Pulmonary artery endothelial cell (primary cell): ENCODE results near the gene MIF4GD. TPM values are rescaled to one million over a fixed set of nuclear protein-coding genes. Genes with fewer than 3 reads are reported as not detected.
"Not testable (repeated sequence)": the region's sequence is repeated elsewhere in the genome, so short reads cannot be mapped to it uniquely, and the experiment has no call there.

ENCODE experiments used
- DNase-seq: peaks from one replicate; pipeline ENCODE4 v3.0.0-alpha.2; 2011; ENCODE audit warnings: low read depth, low spot score
- total RNA-seq: library from RNA; depleted of rRNA; stranded (reverse); fragments of >200 nt; gene quantifications from 2 replicates; pipeline ENCODE4 v1.2.3, GENCODE V29; 2014

The MIF4GD gene
- total RNA-seq, 1 donor from 2014 or later, result 14.5 TPM

- no peak for DNase-seq
These were observed 10.2 kb downstream of the MIF4GD start for GRCh38 chr17:75260641-75261335.

- not testable (repeated sequence) for DNase-seq
These were observed 13.8 kb downstream of the MIF4GD start for GRCh38 chr17:75257228-75257627.

- not testable (repeated sequence) for DNase-seq
These were observed 14.9 kb downstream of the MIF4GD start for GRCh38 chr17:75255954-75256698.

GRCh38 chr17:75252039-75252816, 18.8 kb downstream of the MIF4GD start:
- no peak for DNase-seq

GRCh38 chr17:75250009-75250471, 21.0 kb downstream of the MIF4GD start:
- no peak for DNase-seq

GRCh38 chr17:75249564-75249963, 21.5 kb downstream of the MIF4GD start:
- no peak for DNase-seq

- DNase-seq, result no peak
These were observed 24.6 kb downstream of the MIF4GD start for GRCh38 chr17:75246404-75246803.

GRCh38 chr17:75245011-75245410, 26.0 kb downstream of the MIF4GD start:
- no peak for DNase-seq

GRCh38 chr17:75244133-75244866, 26.7 kb downstream of the MIF4GD start:
- DNase-seq, result no peak

- DNase-seq, result no peak
These were observed 28.5 kb downstream of the MIF4GD start for GRCh38 chr17:75242461-75243042.

GRCh38 chr17:75241996-75242460, 29.0 kb downstream of the MIF4GD start:
- DNase-seq, result no peak

GRCh38 chr17:75241502-75241901, 29.5 kb downstream of the MIF4GD start:
- no peak for DNase-seq

- no peak for DNase-seq
These were observed 29.9 kb downstream of the MIF4GD start for GRCh38 chr17:75241143-75241430.

- no peak for DNase-seq
These were observed 30.5 kb downstream of the MIF4GD start for GRCh38 chr17:75240394-75241142.

GRCh38 chr17:75239778-75240393, 31.1 kb downstream of the MIF4GD start:
- no peak for DNase-seq

GRCh38 chr17:75239214-75239613, 31.8 kb downstream of the MIF4GD start:
- DNase-seq, result no peak

- no peak for DNase-seq
These were observed 32.3 kb downstream of the MIF4GD start for GRCh38 chr17:75238684-75239191.

- DNase-seq, result no peak
These were observed 32.9 kb downstream of the MIF4GD start for GRCh38 chr17:75238020-75238580.
